NB4 (cell line): ENCODE results near the gene H1-8.

ENCODE experiments used
- CTCF ChIP-seq: IDR thresholded peaks from one replicate; pipeline ENCODE4 v1.5.1; 2012; ENCODE audit warnings: low read depth, low read length
- MYC ChIP-seq: IDR thresholded peaks from 2 replicates; pipeline ENCODE4 v1.6.1; 2011; ENCODE audit warnings: low read depth, low read length
- TF ChIP-seq, protein P1 (sequence below): IDR thresholded peaks from 2 replicates; pipeline ENCODE4 v1.6.1; 2011; ENCODE audit warnings: low read depth, low read length

- TF ChIP-seq CTCF (no peak), MYC (no peak)
- TF ChIP-seq, protein P1, sequence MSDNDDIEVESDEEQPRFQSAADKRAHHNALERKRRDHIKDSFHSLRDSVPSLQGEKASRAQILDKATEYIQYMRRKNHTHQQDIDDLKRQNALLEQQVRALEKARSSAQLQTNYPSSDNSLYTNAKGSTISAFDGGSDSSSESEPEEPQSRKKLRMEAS: no peak
Observed at GRCh38 chr3:129548104-129548965, 5.4 kb downstream of the H1-8 start.
